WTC11 (cell line): Measurements from ENCODE around the gene HDC. TPM values are rescaled to one million over a fixed set of nuclear protein-coding genes. Genes with fewer than 3 reads are reported as not detected.

Experiments
- ATAC-seq: fragments of 200-7000 bp; cut with Tn5 transposase; 2 replicates; pipeline ENCODE4 v1.10.0; 2021; ENCODE audit warnings: mild to moderate bottlenecking, moderate library complexity
- CTCF ChIA-PET: fragments of 300-600 bp; sonication (Branson Sonifier 250); formaldehyde crosslinking; loops from one replicate; lab custom pipeline; 2021; ENCODE audit warnings: antibody characterized with exemption; lab: Charles Lee
- POLR2A ChIA-PET: fragments of 350-600 bp; sonication (Branson Sonifier 250); formaldehyde crosslinking; loops from one replicate; lab custom pipeline; 2021; ENCODE audit warnings: antibody characterized with exemption; lab: Charles Lee
- DNase-seq: peaks from one replicate; pipeline ENCODE4 v3.0.0; 2021; ENCODE audit warnings: low spot score
- H3K27ac Mint-ChIP-seq: 2 replicates; pipeline ENCODE4 v1.8.0; 2021; ENCODE audit warnings: mixed read lengths
- H3K27me3 Mint-ChIP-seq: 2 replicates; pipeline ENCODE4 v1.8.0; 2021; ENCODE audit warnings: low read depth, mild to moderate bottlenecking, moderate library complexity, mixed read lengths
- H3K36me3 Mint-ChIP-seq: 2 replicates; pipeline ENCODE4 v1.8.0; 2021; ENCODE audit warnings: mixed read lengths
- H3K4me1 Mint-ChIP-seq: 2 replicates; pipeline ENCODE4 v1.8.0; 2022; ENCODE audit warnings: mixed read lengths
- H3K4me3 Mint-ChIP-seq: 2 replicates; pipeline ENCODE4 v1.8.0; 2021; ENCODE audit warnings: mild to moderate bottlenecking, moderate library complexity, mixed read lengths
- H3K9me3 Mint-ChIP-seq: 2 replicates; pipeline ENCODE4 v1.8.0; 2021; ENCODE audit warnings: mixed read lengths
- EMX1 ChIP-seq: fragments of 250-450 bp; sonication (Bioruptor Pico); IDR thresholded peaks from 2 replicates; pipeline ENCODE4 v1.8.0; 2021; ENCODE audit warnings: mild to moderate bottlenecking
- JUN ChIP-seq: sonication (generic); formaldehyde crosslinking; IDR thresholded peaks from 2 replicates; pipeline ENCODE4 v1.8.0; 2023; ENCODE audit warnings: mild to moderate bottlenecking, missing genetic modification reagents
- MYBL2 ChIP-seq: sonication (generic); formaldehyde crosslinking; IDR thresholded peaks from 2 replicates; pipeline ENCODE4 v1.8.1; 2023; ENCODE audit warnings: mild to moderate bottlenecking, moderate library complexity, missing genetic modification reagents
- NFATC4 ChIP-seq: fragments of 250-450 bp; sonication (Bioruptor Pico); IDR thresholded peaks from 2 replicates; pipeline ENCODE4 v1.9.0; 2021; ENCODE audit warnings: mild to moderate bottlenecking
- PRRX2 ChIP-seq: fragments of 250-450 bp; sonication (Bioruptor Pico); IDR thresholded peaks from 2 replicates; pipeline ENCODE4 v1.8.0; 2021; ENCODE audit warnings: mild to moderate bottlenecking
- TEAD4 ChIP-seq: sonication (generic); formaldehyde crosslinking; IDR thresholded peaks from 2 replicates; pipeline ENCODE4 v1.8.0; 2022; ENCODE audit warnings: mild to moderate bottlenecking, missing genetic modification reagents
- ZNF232 ChIP-seq: sonication (generic); formaldehyde crosslinking; IDR thresholded peaks from 2 replicates; pipeline ENCODE4 v1.8.0; 2022; ENCODE audit warnings: mild to moderate bottlenecking, missing genetic modification reagents
- ZNF263 ChIP-seq: sonication (generic); formaldehyde crosslinking; IDR thresholded peaks from 2 replicates; pipeline ENCODE4 v1.8.1; 2022; ENCODE audit warnings: low read depth, mild to moderate bottlenecking, moderate library complexity, missing genetic modification reagents
- total RNA-seq: library from RNA; stranded (reverse); gene quantifications from 3 replicates; pipeline ENCODE4 v1.2.3, GENCODE V29; 2021
- TF ChIP-seq, protein P1 (sequence below): fragments of 250-450 bp; sonication (Bioruptor Pico); IDR thresholded peaks from 2 replicates; pipeline ENCODE4 v1.9.0; 2021; ENCODE audit warnings: moderate library complexity, mild to moderate bottlenecking, inconsistent platforms, borderline replicate concordance
- TF ChIP-seq, protein P2 (sequence below): sonication (generic); formaldehyde crosslinking; IDR thresholded peaks from 2 replicates; pipeline ENCODE4 v1.8.0; 2023; ENCODE audit warnings: missing genetic modification reagents
- TF ChIP-seq, protein P3 (sequence below): sonication (generic); formaldehyde crosslinking; conservative IDR thresholded peaks from 2 replicates; pipeline ENCODE4 v1.8.1; 2023; ENCODE audit warnings: mild to moderate bottlenecking, low read depth, missing genetic modification reagents, moderate library complexity
- TF ChIP-seq, protein P4 (sequence below): sonication (generic); formaldehyde crosslinking; IDR thresholded peaks from 2 replicates; pipeline ENCODE4 v1.8.1; 2023; ENCODE audit warnings: mild to moderate bottlenecking, missing genetic modification reagents
- TF ChIP-seq, protein P5 (sequence below): sonication (generic); formaldehyde crosslinking; IDR thresholded peaks from 2 replicates; pipeline ENCODE4 v1.8.0; 2022; ENCODE audit warnings: missing genetic modification reagents
- TF ChIP-seq, protein P6 (sequence below): fragments of 250-450 bp; sonication (Bioruptor Pico); IDR thresholded peaks from 2 replicates; pipeline ENCODE4 v1.9.0; 2021; ENCODE audit warnings: mild to moderate bottlenecking
- TF ChIP-seq, protein P7 (sequence below): sonication (generic); formaldehyde crosslinking; IDR thresholded peaks from 2 replicates; pipeline ENCODE4 v1.8.1; 2023; ENCODE audit warnings: mild to moderate bottlenecking, missing genetic modification reagents, moderate library complexity

Gene HDC
- total RNA-seq, 1 experiment from 2014 or later: not detected

DNA sequence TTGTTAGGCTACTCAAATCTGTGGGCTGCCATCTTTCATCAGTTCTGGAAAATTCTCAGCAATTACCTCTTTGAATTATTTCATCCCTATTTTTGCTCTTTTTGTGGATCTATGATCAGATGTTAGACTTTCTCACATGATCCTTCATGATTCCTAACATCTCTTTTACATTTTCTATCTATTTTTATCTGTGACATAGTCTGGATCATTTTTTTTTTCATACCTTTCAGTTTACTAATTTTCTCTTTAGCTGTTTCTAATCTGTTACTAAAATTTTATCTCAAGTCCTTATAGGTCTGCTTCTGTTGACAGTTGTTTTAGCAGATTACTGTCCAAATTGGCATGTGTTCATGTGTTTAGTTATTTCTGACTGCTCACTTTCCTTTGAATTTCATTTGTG lies 42.3 kb upstream of the HDC start:
- Mint-ChIP-seq H3K27ac (no peak overlapping the region), H3K36me3 (peaks cover 37% of the 10 kb centered on the region), H3K4me3 (no peak overlapping the region)

DNA sequence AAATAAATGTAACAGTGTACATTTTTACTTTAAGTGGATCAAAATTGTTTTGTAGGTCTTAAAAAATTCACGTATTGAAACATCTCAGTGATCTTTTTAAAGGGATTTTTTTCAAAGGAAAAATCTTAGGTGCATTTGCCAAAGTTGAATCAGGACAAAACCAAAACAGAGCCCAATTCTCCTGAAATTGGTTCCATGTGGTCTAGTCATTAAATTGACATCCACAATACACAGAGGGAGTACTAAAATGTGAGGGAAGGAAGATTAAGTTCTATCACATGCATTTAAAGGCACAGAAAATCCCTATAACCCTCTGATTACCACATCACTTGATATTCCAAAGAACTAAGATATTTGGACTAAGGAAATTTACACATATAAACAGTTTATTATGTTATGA lies 39.3 kb upstream of the HDC start:
- TF ChIP-seq, protein P1, sequence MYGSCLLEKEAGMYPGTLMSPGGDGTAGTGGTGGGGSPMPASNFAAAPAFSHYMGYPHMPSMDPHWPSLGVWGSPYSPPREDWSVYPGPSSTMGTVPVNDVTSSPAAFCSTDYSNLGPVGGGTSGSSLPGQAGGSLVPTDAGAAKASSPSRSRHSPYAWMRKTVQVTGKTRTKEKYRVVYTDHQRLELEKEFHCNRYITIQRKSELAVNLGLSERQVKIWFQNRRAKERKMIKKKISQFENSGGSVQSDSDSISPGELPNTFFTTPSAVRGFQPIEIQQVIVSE (CRISPR knock-in tag): no peak
- TF ChIP-seq, protein P2, sequence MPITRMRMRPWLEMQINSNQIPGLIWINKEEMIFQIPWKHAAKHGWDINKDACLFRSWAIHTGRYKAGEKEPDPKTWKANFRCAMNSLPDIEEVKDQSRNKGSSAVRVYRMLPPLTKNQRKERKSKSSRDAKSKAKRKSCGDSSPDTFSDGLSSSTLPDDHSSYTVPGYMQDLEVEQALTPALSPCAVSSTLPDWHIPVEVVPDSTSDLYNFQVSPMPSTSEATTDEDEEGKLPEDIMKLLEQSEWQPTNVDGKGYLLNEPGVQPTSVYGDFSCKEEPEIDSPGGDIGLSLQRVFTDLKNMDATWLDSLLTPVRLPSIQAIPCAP (CRISPR knock-in tag): no peak
- no peak for TF ChIP-seq JUN (CRISPR knock-in tag)
- POLR2A ChIA-PET: no interaction called here
- DNase-seq (no peak), ATAC-seq (no peak)
- H3K9me3 Mint-ChIP-seq: peaks cover 22% of the 10 kb centered on the region
- H3K36me3 Mint-ChIP-seq: peaks cover 59% of the 10 kb centered on the region
- no peaks in the 10 kb centered on the region for H3K27me3 Mint-ChIP-seq
- no peak overlapping the region for H3K27ac Mint-ChIP-seq
- CTCF ChIA-PET: interaction anchor here (2.2 kb wide), 1 partner anchor 11 kb away, joined by 12 read pairs; no protein-coding TSS in a partner anchor
- H3K4me1 Mint-ChIP-seq: no peaks in the 10 kb centered on the region
- H3K4me3 Mint-ChIP-seq: no peak overlapping the region

More for the DNA sequence above, 42.3 kb upstream of the HDC start:
- ChIA-PET POLR2A (no interaction called here), CTCF (no interaction called here)
- DNase-seq (no peak), ATAC-seq (no peak)
- H3K4me1 Mint-ChIP-seq: no peaks in the 10 kb centered on the region
- H3K27me3 Mint-ChIP-seq: no peaks in the 10 kb centered on the region
- TF ChIP-seq ZNF263 (CRISPR knock-in tag): no peak
- TF ChIP-seq, protein P3, sequence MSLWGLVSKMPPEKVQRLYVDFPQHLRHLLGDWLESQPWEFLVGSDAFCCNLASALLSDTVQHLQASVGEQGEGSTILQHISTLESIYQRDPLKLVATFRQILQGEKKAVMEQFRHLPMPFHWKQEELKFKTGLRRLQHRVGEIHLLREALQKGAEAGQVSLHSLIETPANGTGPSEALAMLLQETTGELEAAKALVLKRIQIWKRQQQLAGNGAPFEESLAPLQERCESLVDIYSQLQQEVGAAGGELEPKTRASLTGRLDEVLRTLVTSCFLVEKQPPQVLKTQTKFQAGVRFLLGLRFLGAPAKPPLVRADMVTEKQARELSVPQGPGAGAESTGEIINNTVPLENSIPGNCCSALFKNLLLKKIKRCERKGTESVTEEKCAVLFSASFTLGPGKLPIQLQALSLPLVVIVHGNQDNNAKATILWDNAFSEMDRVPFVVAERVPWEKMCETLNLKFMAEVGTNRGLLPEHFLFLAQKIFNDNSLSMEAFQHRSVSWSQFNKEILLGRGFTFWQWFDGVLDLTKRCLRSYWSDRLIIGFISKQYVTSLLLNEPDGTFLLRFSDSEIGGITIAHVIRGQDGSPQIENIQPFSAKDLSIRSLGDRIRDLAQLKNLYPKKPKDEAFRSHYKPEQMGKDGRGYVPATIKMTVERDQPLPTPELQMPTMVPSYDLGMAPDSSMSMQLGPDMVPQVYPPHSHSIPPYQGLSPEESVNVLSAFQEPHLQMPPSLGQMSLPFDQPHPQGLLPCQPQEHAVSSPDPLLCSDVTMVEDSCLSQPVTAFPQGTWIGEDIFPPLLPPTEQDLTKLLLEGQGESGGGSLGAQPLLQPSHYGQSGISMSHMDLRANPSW (CRISPR knock-in tag): no peak
- TF ChIP-seq, protein P4, sequence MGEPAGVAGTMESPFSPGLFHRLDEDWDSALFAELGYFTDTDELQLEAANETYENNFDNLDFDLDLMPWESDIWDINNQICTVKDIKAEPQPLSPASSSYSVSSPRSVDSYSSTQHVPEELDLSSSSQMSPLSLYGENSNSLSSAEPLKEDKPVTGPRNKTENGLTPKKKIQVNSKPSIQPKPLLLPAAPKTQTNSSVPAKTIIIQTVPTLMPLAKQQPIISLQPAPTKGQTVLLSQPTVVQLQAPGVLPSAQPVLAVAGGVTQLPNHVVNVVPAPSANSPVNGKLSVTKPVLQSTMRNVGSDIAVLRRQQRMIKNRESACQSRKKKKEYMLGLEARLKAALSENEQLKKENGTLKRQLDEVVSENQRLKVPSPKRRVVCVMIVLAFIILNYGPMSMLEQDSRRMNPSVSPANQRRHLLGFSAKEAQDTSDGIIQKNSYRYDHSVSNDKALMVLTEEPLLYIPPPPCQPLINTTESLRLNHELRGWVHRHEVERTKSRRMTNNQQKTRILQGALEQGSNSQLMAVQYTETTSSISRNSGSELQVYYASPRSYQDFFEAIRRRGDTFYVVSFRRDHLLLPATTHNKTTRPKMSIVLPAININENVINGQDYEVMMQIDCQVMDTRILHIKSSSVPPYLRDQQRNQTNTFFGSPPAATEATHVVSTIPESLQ (CRISPR knock-in tag): no peak
- no peak for TF ChIP-seq EMX1
- no peak for TF ChIP-seq TEAD4 (CRISPR knock-in tag)
- TF ChIP-seq ZNF232 (CRISPR knock-in tag): no peak
- H3K9me3 Mint-ChIP-seq: peaks cover 22% of the 10 kb centered on the region

DNA sequence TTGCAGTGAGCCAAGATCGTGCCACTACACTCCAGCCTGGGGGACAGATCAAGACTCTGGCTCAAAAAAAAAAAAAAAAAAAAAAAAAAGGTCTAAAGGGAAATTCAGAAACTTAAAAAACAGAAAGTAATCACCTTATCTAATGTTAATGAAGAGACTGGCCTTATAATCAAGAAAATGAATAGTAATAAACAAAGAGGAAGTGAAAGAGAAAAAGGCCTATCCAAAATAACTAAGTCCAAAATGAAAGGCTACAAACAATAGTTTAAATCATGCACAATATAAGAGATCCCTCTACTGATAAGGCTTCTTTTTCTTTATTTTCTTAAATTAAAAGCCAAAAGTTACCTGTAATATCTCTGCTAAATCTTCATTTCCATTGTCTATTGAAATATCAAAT lies 37.1 kb upstream of the HDC start:
- ATAC-seq: no peak

DNA sequence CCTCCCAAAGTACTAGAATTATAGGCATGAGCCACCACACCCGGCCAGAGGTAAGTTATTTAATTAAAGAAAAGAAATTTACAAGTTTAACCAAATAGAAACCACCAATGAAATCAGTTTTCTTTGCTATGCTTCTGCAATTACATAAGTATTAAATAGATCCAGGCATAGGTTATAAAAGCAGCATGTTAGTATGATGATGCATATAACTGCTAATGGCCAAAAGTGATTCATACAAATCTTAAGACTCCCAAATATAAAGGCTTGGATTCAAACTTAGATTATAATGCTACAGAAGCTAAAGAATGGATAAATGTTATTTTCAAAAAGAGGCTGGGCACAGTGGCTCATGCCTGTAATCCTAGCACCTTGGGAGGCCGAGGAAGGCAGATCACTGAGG lies 32.8 kb upstream of the HDC start:
- Mint-ChIP-seq H3K36me3 (peaks cover 29% of the 10 kb centered on the region), H3K4me3 (no peak overlapping the region), H3K27ac (no peak overlapping the region), H3K4me1 (no peaks in the 10 kb centered on the region), H3K27me3 (no peaks in the 10 kb centered on the region), H3K9me3 (no peaks in the 10 kb centered on the region)
- ChIA-PET CTCF (interaction anchor here (0.8 kb wide), 1 partner anchor 150 kb away, joined by 3 read pairs; no protein-coding TSS in a partner anchor), POLR2A (interaction anchor here (1.0 kb wide), 1 partner anchor 19 kb away, joined by 7 read pairs; no protein-coding TSS in a partner anchor)
- DNase-seq: no peak
- ATAC-seq: no peak
- TF ChIP-seq, protein P5, sequence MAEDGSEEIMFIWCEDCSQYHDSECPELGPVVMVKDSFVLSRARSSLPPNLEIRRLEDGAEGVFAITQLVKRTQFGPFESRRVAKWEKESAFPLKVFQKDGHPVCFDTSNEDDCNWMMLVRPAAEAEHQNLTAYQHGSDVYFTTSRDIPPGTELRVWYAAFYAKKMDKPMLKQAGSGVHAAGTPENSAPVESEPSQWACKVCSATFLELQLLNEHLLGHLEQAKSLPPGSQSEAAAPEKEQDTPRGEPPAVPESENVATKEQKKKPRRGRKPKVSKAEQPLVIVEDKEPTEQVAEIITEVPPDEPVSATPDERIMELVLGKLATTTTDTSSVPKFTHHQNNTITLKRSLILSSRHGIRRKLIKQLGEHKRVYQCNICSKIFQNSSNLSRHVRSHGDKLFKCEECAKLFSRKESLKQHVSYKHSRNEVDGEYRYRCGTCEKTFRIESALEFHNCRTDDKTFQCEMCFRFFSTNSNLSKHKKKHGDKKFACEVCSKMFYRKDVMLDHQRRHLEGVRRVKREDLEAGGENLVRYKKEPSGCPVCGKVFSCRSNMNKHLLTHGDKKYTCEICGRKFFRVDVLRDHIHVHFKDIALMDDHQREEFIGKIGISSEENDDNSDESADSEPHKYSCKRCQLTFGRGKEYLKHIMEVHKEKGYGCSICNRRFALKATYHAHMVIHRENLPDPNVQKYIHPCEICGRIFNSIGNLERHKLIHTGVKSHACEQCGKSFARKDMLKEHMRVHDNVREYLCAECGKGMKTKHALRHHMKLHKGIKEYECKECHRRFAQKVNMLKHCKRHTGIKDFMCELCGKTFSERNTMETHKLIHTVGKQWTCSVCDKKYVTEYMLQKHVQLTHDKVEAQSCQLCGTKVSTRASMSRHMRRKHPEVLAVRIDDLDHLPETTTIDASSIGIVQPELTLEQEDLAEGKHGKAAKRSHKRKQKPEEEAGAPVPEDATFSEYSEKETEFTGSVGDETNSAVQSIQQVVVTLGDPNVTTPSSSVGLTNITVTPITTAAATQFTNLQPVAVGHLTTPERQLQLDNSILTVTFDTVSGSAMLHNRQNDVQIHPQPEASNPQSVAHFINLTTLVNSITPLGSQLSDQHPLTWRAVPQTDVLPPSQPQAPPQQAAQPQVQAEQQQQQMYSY: no peak
- TF ChIP-seq PRRX2 (CRISPR knock-in tag): no peak
- no peak for TF ChIP-seq EMX1
- TF ChIP-seq NFATC4 (CRISPR knock-in tag): no peak
- TF ChIP-seq, protein P6, sequence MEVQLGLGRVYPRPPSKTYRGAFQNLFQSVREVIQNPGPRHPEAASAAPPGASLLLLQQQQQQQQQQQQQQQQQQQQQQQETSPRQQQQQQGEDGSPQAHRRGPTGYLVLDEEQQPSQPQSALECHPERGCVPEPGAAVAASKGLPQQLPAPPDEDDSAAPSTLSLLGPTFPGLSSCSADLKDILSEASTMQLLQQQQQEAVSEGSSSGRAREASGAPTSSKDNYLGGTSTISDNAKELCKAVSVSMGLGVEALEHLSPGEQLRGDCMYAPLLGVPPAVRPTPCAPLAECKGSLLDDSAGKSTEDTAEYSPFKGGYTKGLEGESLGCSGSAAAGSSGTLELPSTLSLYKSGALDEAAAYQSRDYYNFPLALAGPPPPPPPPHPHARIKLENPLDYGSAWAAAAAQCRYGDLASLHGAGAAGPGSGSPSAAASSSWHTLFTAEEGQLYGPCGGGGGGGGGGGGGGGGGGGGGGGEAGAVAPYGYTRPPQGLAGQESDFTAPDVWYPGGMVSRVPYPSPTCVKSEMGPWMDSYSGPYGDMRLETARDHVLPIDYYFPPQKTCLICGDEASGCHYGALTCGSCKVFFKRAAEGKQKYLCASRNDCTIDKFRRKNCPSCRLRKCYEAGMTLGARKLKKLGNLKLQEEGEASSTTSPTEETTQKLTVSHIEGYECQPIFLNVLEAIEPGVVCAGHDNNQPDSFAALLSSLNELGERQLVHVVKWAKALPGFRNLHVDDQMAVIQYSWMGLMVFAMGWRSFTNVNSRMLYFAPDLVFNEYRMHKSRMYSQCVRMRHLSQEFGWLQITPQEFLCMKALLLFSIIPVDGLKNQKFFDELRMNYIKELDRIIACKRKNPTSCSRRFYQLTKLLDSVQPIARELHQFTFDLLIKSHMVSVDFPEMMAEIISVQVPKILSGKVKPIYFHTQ: no peak
- TF ChIP-seq MYBL2 (CRISPR knock-in tag): no peak

More for the DNA sequence above, 37.1 kb upstream of the HDC start:
- TF ChIP-seq, protein P7, sequence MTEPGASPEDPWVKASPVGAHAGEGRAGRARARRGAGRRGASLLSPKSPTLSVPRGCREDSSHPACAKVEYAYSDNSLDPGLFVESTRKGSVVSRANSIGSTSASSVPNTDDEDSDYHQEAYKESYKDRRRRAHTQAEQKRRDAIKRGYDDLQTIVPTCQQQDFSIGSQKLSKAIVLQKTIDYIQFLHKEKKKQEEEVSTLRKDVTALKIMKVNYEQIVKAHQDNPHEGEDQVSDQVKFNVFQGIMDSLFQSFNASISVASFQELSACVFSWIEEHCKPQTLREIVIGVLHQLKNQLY (CRISPR knock-in tag): no peak
- Mint-ChIP-seq H3K4me3 (no peak overlapping the region), H3K27me3 (no peaks in the 10 kb centered on the region), H3K4me1 (no peaks in the 10 kb centered on the region), H3K27ac (no peak overlapping the region), H3K9me3 (peaks cover 8% of the 10 kb centered on the region), H3K36me3 (peaks cover 44% of the 10 kb centered on the region)
- CTCF ChIA-PET: interaction anchor here (1.7 kb wide), 1 partner anchor 13 kb away, joined by 8 read pairs; no protein-coding TSS in a partner anchor
- POLR2A ChIA-PET: no interaction called here
- DNase-seq: no peak
